ENCODE results near the gene PRC1. TPM values are rescaled to one million over a fixed set of nuclear protein-coding genes. Genes with fewer than 3 reads are reported as not detected.

PRC1 gene
- total RNA-seq, 2 experiments from 2014 or later = 149 to 224 TPM

DNA sequence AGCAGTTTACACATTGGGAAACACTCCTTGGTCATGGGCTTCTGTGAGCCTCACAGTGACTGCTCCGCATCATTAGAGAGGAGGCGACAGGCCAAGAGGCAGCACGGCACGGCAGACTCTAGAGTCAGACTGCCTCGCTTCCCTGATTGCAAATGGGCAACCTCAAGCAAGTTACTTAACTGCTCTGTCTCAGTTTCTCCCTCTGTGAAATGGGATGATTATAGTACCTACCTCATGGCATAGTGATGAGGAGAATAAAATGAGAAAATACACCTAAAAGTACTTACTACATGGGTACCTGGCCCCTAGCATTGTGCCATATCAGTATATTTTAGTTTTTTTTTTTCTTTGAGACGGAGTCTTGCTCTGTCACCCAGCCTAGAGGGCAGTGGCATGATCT, 43.7 kb downstream of the PRC1 start:
- H3K4me3 ChIP-seq (ENCODE audit: low read depth, low read length, poor library complexity, severe bottlenecking) = no peak overlapping the region
- peaks cover 4% of the 10 kb centered on the region for H3K79me2 ChIP-seq (ENCODE audit: insufficient read depth, low read depth, low read length)
- ChIA-PET CTCF (ENCODE audit: unreplicated experiment) (no interaction called here), POLR2A (no interaction called here)
- TF ChIP-seq EZH2phosphoT487 (IDR thresholded peaks at IDR 0.05; ENCODE audit: borderline replicate concordance, low read depth, low read length) = no peak
- TF ChIP-seq, protein P1, sequence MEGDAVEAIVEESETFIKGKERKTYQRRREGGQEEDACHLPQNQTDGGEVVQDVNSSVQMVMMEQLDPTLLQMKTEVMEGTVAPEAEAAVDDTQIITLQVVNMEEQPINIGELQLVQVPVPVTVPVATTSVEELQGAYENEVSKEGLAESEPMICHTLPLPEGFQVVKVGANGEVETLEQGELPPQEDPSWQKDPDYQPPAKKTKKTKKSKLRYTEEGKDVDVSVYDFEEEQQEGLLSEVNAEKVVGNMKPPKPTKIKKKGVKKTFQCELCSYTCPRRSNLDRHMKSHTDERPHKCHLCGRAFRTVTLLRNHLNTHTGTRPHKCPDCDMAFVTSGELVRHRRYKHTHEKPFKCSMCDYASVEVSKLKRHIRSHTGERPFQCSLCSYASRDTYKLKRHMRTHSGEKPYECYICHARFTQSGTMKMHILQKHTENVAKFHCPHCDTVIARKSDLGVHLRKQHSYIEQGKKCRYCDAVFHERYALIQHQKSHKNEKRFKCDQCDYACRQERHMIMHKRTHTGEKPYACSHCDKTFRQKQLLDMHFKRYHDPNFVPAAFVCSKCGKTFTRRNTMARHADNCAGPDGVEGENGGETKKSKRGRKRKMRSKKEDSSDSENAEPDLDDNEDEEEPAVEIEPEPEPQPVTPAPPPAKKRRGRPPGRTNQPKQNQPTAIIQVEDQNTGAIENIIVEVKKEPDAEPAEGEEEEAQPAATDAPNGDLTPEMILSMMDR (conservative IDR thresholded peaks at IDR 0.05; ENCODE audit: low read length) = no peak
- no peak for DNase-seq (ENCODE audit: low spot score)
- H3K4me1 ChIP-seq (ENCODE audit: insufficient read depth, low read length, poor library complexity, severe bottlenecking) = peaks cover 9% of the 10 kb centered on the region
- no peaks in the 10 kb centered on the region for H3K9me2 ChIP-seq (ENCODE audit: insufficient read depth, low read length)
- no peak overlapping the region for H2AFZ ChIP-seq (ENCODE audit: low read length)
- no peak overlapping the region for H3K27ac ChIP-seq (ENCODE audit: low read depth, low read length, poor library complexity, severe bottlenecking)
- peaks cover 70% of the 10 kb centered on the region for H3K36me3 ChIP-seq (ENCODE audit: insufficient read depth, low read length)
- no peak overlapping the region for H3K4me2 ChIP-seq (ENCODE audit: low read length)
- no peaks in the 10 kb centered on the region for H4K20me1 ChIP-seq (ENCODE audit: insufficient read depth, low read length)
- H3K9me3 ChIP-seq (ENCODE audit: low read length) = no peaks in the 10 kb centered on the region
- no TSS peak for BruUV-seq (replicated peaks)
- intact Hi-C loops (cut with micrococcal nuclease; ENCODE audit: unreplicated experiment) = no loop called here

DNA sequence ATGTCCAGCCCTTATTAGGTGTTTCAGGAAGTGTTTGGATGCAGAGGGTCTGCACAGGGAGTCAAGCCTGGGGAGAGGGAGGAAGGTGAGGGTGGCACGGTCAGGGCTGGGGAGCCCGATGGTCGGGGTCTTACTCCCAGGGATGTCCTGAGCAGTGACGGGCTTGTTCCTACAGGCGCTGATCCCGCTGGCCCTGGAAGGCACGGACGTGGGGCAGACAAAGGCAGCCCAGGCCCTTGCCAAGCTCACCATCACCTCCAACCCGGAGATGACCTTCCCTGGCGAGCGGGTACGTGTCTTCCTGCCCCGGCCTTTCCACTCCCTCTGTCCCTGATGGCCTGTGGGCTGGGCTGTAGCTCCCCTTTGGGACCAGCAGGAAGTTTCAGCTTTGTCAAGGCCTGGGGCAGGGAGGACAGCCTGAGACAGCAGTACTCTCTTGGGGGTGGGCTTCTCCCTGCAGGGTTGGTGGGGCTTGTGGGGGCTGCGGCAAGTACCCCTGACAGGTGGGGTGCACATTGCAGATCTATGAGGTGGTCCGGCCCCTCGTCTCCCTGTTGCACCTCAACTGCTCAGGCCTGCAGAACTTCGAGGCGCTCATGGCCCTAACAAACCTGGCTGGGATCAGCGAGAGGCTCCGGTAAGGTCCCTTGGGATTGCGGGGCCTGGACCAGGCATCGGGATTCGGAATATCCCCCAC, 44.2 kb downstream of the PRC1 start:
- H3K4me2 ChIP-seq (ENCODE audit: low read length) = no peak overlapping the region
- peaks cover 7% of the 10 kb centered on the region for H3K4me1 ChIP-seq (ENCODE audit: insufficient read depth, low read length, poor library complexity, severe bottlenecking)
- POLR2A ChIA-PET = no interaction called here
- no peak for DNase-seq (ENCODE audit: low spot score)
- BruUV-seq (replicated peaks) = no TSS peak
- H3K27ac ChIP-seq (ENCODE audit: low read depth, low read length, poor library complexity, severe bottlenecking) = no peak overlapping the region
- H3K36me3 ChIP-seq (ENCODE audit: insufficient read depth, low read length) = peaks cover 72% of the 10 kb centered on the region
- H3K9me2 ChIP-seq (ENCODE audit: insufficient read depth, low read length) = no peaks in the 10 kb centered on the region
- no peaks in the 10 kb centered on the region for H4K20me1 ChIP-seq (ENCODE audit: insufficient read depth, low read length)
- no peak overlapping the region for H3K4me3 ChIP-seq (ENCODE audit: low read depth, low read length, poor library complexity, severe bottlenecking)
- CTCF ChIA-PET (ENCODE audit: unreplicated experiment) = no interaction called here
- no peak for TF ChIP-seq EZH2phosphoT487 (IDR thresholded peaks at IDR 0.05; ENCODE audit: borderline replicate concordance, low read depth, low read length)
- TF ChIP-seq, protein P1 (conservative IDR thresholded peaks at IDR 0.05; ENCODE audit: low read length) = no peak
- no peak overlapping the region for H2AFZ ChIP-seq (ENCODE audit: low read length)
- H3K9me3 ChIP-seq (ENCODE audit: low read length) = no peaks in the 10 kb centered on the region
- intact Hi-C loops (cut with micrococcal nuclease; ENCODE audit: unreplicated experiment) = no loop called here
- H3K79me2 ChIP-seq (ENCODE audit: insufficient read depth, low read depth, low read length) = no peaks in the 10 kb centered on the region

DNA sequence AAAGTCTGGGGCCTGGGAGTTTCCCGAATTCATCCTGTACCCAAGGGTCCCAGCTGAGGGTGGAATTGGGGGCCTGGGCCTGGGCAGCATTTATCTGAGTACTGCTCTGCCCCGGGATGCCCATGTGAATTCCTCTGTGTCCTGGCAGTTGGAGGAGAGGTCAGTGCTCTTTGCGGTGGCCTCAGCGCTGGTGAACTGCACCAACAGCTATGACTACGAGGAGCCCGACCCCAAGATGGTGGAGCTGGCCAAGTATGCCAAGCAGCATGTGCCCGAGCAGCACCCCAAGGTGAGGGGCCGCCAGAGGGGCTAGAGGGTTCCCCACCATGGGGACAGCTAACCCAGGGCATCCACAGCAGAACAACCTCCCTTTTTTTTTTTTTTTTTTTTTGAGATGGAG, 45.8 kb downstream of the PRC1 start:
- H3K36me3 ChIP-seq (ENCODE audit: insufficient read depth, low read length) = peaks cover 81% of the 10 kb centered on the region

More for the DNA sequence above, 45.8 kb downstream of the PRC1 start:
- ChIA-PET CTCF (ENCODE audit: unreplicated experiment) (no interaction called here), POLR2A (no interaction called here)
- Histone ChIP-seq H2AFZ (ENCODE audit: low read length) (no peak overlapping the region), H3K9me3 (ENCODE audit: low read length) (no peaks in the 10 kb centered on the region), H3K4me2 (ENCODE audit: low read length) (no peak overlapping the region), H3K9me2 (ENCODE audit: insufficient read depth, low read length) (no peaks in the 10 kb centered on the region), H3K27ac (ENCODE audit: low read depth, low read length, poor library complexity, severe bottlenecking) (no peak overlapping the region), H3K79me2 (ENCODE audit: insufficient read depth, low read depth, low read length) (no peaks in the 10 kb centered on the region), H3K4me1 (ENCODE audit: insufficient read depth, low read length, poor library complexity, severe bottlenecking) (no peaks in the 10 kb centered on the region), H3K4me3 (ENCODE audit: low read depth, low read length, poor library complexity, severe bottlenecking) (no peak overlapping the region), H4K20me1 (ENCODE audit: insufficient read depth, low read length) (no peaks in the 10 kb centered on the region)
- intact Hi-C loops (cut with micrococcal nuclease; ENCODE audit: unreplicated experiment) = no loop called here
- no TSS peak for BruUV-seq (replicated peaks)
- DNase-seq (ENCODE audit: low spot score) = no peak
- TF ChIP-seq EZH2phosphoT487 (IDR thresholded peaks at IDR 0.05; ENCODE audit: borderline replicate concordance, low read depth, low read length) = no peak
- TF ChIP-seq, protein P1 (conservative IDR thresholded peaks at IDR 0.05; ENCODE audit: low read length) = no peak

Data from OCI-LY7 (cell line).